Trophoblast cell (in vitro differentiated cells and primary cell): ENCODE results near the gene AGMO.

Experiments
- DNase-seq, 2 donors: peaks; one replicate each; pipeline ENCODE4 v3.0.0-alpha.2; 2016
- H2AFZ ChIP-seq: 2 replicates; pipeline ENCODE4 v1.6.1; 2013; ENCODE audit warnings: low read length, moderate library complexity, mild to moderate bottlenecking; ENCODE audit not compliant: insufficient read depth, poor library complexity
- H2AK5ac ChIP-seq: 2 replicates; pipeline ENCODE4 v1.6.1; 2013; ENCODE audit warnings: mild to moderate bottlenecking, low read length
- H2BK120ac ChIP-seq: 2 replicates; pipeline ENCODE4 v1.6.1; 2013; ENCODE audit warnings: low read length, mild to moderate bottlenecking, moderate library complexity; ENCODE audit not compliant: insufficient read depth, poor library complexity
- H2BK12ac ChIP-seq: 2 replicates; pipeline ENCODE4 v1.6.1; 2013; ENCODE audit warnings: mild to moderate bottlenecking, low read length, moderate library complexity
- H2BK5ac ChIP-seq: 2 replicates; pipeline ENCODE4 v1.6.1; 2013; ENCODE audit warnings: low read length, low read depth, moderate library complexity, mild to moderate bottlenecking; ENCODE audit not compliant: poor library complexity
- H3K14ac ChIP-seq: 2 replicates; pipeline ENCODE4 v1.6.1; 2013; ENCODE audit warnings: mild to moderate bottlenecking, low read length
- H3K18ac ChIP-seq: 2 replicates; pipeline ENCODE4 v1.6.1; 2013; ENCODE audit warnings: mild to moderate bottlenecking, low read length
- H3K23ac ChIP-seq: 2 replicates; pipeline ENCODE4 v1.6.1; 2013; ENCODE audit warnings: low read length
- H3K27ac ChIP-seq: 2 replicates; pipeline ENCODE4 v1.5.1; 2013; ENCODE audit warnings: low read depth, mild to moderate bottlenecking, inconsistent platforms, low read length, moderate library complexity
- H3K27me3 ChIP-seq: 2 replicates; pipeline ENCODE4 v1.6.1; 2013; ENCODE audit warnings: inconsistent platforms, mild to moderate bottlenecking, low read length, moderate library complexity; ENCODE audit not compliant: insufficient read depth
- H3K36me3 ChIP-seq, 2 experiments: 1 replicate in 1 of 2; 2 replicates in 1 of 2; pipeline ENCODE4 v1.6.1; 2013; ENCODE audit warnings: low read length in 2 of 2, mild to moderate bottlenecking in 2 of 2, moderate library complexity in 1 of 2; ENCODE audit not compliant: insufficient read depth in 2 of 2, control insufficient read depth in 1 of 2
- H3K4ac ChIP-seq: 2 replicates; pipeline ENCODE4 v1.6.1; 2013; ENCODE audit warnings: low read depth, mild to moderate bottlenecking, low read length, moderate library complexity
- H3K4me1 ChIP-seq, 2 experiments: 1 replicate in 1 of 2; 2 replicates in 1 of 2; pipeline ENCODE4 v1.6.1; 2013; ENCODE audit warnings: low read length in 2 of 2, mild to moderate bottlenecking in 2 of 2, moderate library complexity in 1 of 2; ENCODE audit not compliant: insufficient read depth in 2 of 2, control insufficient read depth in 1 of 2
- H3K4me2 ChIP-seq: 2 replicates; pipeline ENCODE4 v1.6.1; 2013; ENCODE audit warnings: inconsistent platforms, mild to moderate bottlenecking, low read length, moderate library complexity
- H3K4me3 ChIP-seq: 2 replicates; pipeline ENCODE4 v1.5.1; 2013; ENCODE audit warnings: mild to moderate bottlenecking, low read depth, low read length, inconsistent platforms
- H3K79me1 ChIP-seq: one replicate; pipeline ENCODE4 v1.6.1; 2013; ENCODE audit warnings: low read length
- H3K79me2 ChIP-seq: 2 replicates; pipeline ENCODE4 v1.6.1; 2013; ENCODE audit warnings: low read length, mild to moderate bottlenecking; ENCODE audit not compliant: control insufficient read depth, insufficient read depth, poor library complexity
- H3K9ac ChIP-seq: 2 replicates; pipeline ENCODE4 v1.6.1; 2013; ENCODE audit warnings: mild to moderate bottlenecking, low read length
- H3K9me3 ChIP-seq: 2 replicates; pipeline ENCODE4 v1.6.1; 2013; ENCODE audit warnings: low read depth, mild to moderate bottlenecking, control low read depth, inconsistent platforms, low read length; ENCODE audit not compliant: insufficient read depth
- H4K12ac ChIP-seq: 2 replicates; pipeline ENCODE4 v1.6.1; 2013; ENCODE audit warnings: low read depth, mild to moderate bottlenecking, low read length, moderate library complexity
- H4K8ac ChIP-seq: 2 replicates; pipeline ENCODE4 v1.6.1; 2013; ENCODE audit warnings: low read depth, mild to moderate bottlenecking, low read length, moderate library complexity
- H4K91ac ChIP-seq: one replicate; pipeline ENCODE4 v1.6.1; 2013; ENCODE audit warnings: low read depth, mild to moderate bottlenecking, low read length, moderate library complexity
- WGBS: extraction: QIAGEN DNeasy Blood & Tissue Kit; methylation state at CpG from one replicate; pipeline ENCODE4 v1.1.7; 2013; ENCODE audit warnings: missing lambda C conversion rate; ENCODE audit not compliant: insufficient read length, insufficient coverage; ENCODE audit errors: extremely low coverage; 5-methylcytosine and 5-hydroxymethylcytosine counted together

The AGMO gene

DNA sequence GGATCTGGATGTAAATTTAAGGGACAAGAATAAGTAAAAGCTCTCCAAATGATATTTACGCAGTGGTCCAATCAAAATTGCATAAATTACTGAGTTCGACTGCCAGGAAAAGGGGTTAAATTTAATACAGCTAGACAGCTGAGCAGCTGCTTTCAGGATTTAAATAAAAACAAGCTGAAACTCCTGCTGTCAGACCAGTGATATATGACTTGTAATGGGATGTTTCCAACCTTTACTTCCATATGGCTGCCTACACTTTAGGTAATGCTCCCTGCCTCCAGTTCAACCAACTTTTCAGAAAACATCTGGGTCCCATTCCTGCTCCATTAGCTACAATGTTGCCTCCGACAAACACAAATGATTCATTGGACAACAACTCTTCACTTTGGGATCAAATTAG, 333.0 kb downstream of the AGMO start:
- H3K4ac ChIP-seq: no peak overlapping the region
- H3K4me2 ChIP-seq: no peak overlapping the region
- no peak overlapping the region for H3K4me3 ChIP-seq
- no CpG with 5 or more reads among the region's 3 CpGs for WGBS
- no peak overlapping the region for H2AK5ac ChIP-seq
- H3K36me3 ChIP-seq: no peaks in the 10 kb centered on the region
- no peak overlapping the region for H4K91ac ChIP-seq
- no peak overlapping the region for H4K8ac ChIP-seq
- DNase-seq: no peak
- no peak overlapping the region for H3K9ac ChIP-seq
- no peaks in the 10 kb centered on the region for H3K4me1 ChIP-seq
- no peak overlapping the region for H3K18ac ChIP-seq
- no peak overlapping the region for H3K14ac ChIP-seq
- no peak overlapping the region for H3K23ac ChIP-seq
- H2BK5ac ChIP-seq: no peak overlapping the region
- no peaks in the 10 kb centered on the region for H3K79me1 ChIP-seq
- no peak overlapping the region for H3K27ac ChIP-seq
- no peak overlapping the region for H2BK12ac ChIP-seq
- H3K79me2 ChIP-seq: no peaks in the 10 kb centered on the region
- no peaks in the 10 kb centered on the region for H3K9me3 ChIP-seq
- no peaks in the 10 kb centered on the region for H3K27me3 ChIP-seq
- no peak overlapping the region for H4K12ac ChIP-seq
- H2AFZ ChIP-seq: no peak overlapping the region
- no peak overlapping the region for H2BK120ac ChIP-seq

DNA sequence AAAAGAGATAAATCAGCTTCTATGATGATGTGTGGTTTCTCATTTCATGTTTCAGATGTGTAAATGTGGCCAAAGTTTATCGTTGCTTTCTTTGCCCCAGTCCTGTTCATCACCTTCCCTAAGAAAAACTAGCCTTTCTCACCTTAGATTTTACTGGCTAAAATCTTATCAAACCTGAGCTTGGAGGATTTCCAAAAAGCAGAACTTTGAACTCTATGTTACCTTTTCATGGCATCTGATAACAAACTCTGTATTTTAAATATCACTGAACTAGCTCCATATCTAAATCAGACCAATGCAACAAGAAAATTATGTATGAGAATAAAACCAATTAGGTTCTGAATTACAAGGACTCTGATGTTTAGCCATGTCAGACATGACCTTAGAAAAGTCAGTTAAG, 335.8 kb downstream of the AGMO start:
- Histone ChIP-seq H3K79me1 (no peaks in the 10 kb centered on the region), H4K91ac (no peak overlapping the region)

DNA sequence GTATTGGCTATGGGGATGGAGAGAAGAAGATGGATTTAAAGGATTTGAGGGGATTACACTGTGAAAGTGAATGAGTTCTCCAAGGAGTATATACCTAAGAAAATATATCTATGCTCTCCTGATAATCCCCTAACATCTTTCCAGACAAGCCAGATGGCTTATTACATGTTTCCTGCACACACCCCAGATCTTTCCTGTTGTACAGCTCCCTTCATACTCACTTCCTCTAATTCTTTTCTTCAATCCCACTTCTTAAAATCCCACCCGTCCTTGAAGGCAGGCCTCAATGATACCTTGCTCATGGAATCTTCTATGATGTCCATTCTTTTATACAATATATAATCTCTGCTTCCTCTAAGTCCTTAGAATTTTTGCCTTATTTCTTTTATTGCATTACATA, 342.1 kb downstream of the AGMO start:
- no peak overlapping the region for H3K18ac ChIP-seq
- no peak overlapping the region for H3K4me2 ChIP-seq
- H3K36me3 ChIP-seq: no peaks in the 10 kb centered on the region
- no peak overlapping the region for H3K23ac ChIP-seq
- no peak overlapping the region for H2BK120ac ChIP-seq
- H3K9me3 ChIP-seq: no peaks in the 10 kb centered on the region
- no peak overlapping the region for H3K14ac ChIP-seq
- no peak overlapping the region for H4K91ac ChIP-seq
- H2AFZ ChIP-seq: no peak overlapping the region
- no peaks in the 10 kb centered on the region for H3K79me1 ChIP-seq
- no peak overlapping the region for H2BK5ac ChIP-seq
- no peak overlapping the region for H3K9ac ChIP-seq
- WGBS: 100% methylated on average over 1 of the region's 1 CpG
- no peak overlapping the region for H3K4ac ChIP-seq
- no peak overlapping the region for H2AK5ac ChIP-seq
- no peak for DNase-seq
- H3K79me2 ChIP-seq: no peaks in the 10 kb centered on the region
- H3K27ac ChIP-seq: no peak overlapping the region
- no peak overlapping the region for H3K4me3 ChIP-seq
- no peak overlapping the region for H2BK12ac ChIP-seq
- no peaks in the 10 kb centered on the region for H3K4me1 ChIP-seq
- H3K27me3 ChIP-seq: no peaks in the 10 kb centered on the region
- no peak overlapping the region for H4K8ac ChIP-seq
- no peak overlapping the region for H4K12ac ChIP-seq

More for the DNA sequence above, 335.8 kb downstream of the AGMO start:
- H3K9ac ChIP-seq: no peak overlapping the region
- H2BK5ac ChIP-seq: no peak overlapping the region
- no peak overlapping the region for H2AK5ac ChIP-seq
- no peak overlapping the region for H3K4ac ChIP-seq
- H3K14ac ChIP-seq: no peak overlapping the region
- no peaks in the 10 kb centered on the region for H3K36me3 ChIP-seq
- H3K4me2 ChIP-seq: no peak overlapping the region
- H4K8ac ChIP-seq: no peak overlapping the region
- H3K27ac ChIP-seq: no peak overlapping the region
- H3K79me2 ChIP-seq: no peaks in the 10 kb centered on the region
- H2BK12ac ChIP-seq: no peak overlapping the region
- no CpG with 5 or more reads among the region's 1 CpG for WGBS
- no peaks in the 10 kb centered on the region for H3K4me1 ChIP-seq
- no peak overlapping the region for H3K4me3 ChIP-seq
- DNase-seq: no peak
- no peak overlapping the region for H3K23ac ChIP-seq
- no peaks in the 10 kb centered on the region for H3K9me3 ChIP-seq
- H4K12ac ChIP-seq: no peak overlapping the region
- H3K18ac ChIP-seq: no peak overlapping the region
- no peak overlapping the region for H2AFZ ChIP-seq
- no peaks in the 10 kb centered on the region for H3K27me3 ChIP-seq
- H2BK120ac ChIP-seq: no peak overlapping the region

DNA sequence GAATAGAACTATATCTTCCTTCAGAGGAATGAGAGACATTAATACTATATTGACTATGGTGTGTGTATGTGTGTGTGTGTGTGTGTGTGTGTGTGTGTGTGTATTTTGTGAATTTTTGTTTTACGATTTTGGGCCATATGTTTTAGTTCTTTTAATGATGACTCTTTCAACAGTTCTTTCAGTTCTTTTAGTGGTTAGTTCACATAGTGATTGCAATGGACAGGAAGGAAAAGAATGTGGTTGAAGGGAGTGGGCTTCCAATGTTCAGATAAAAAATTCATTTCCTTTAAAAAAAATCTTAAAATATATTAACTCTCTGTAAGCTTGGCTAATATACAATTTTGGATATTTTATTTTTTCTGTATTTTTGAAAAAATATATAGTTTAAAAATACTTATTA, 343.6 kb downstream of the AGMO start:
- Histone ChIP-seq H3K18ac (no peak overlapping the region), H3K27ac (no peak overlapping the region), H4K91ac (no peak overlapping the region), H3K79me2 (no peaks in the 10 kb centered on the region), H3K9me3 (no peaks in the 10 kb centered on the region), H2BK120ac (no peak overlapping the region), H3K23ac (no peak overlapping the region), H3K4me3 (no peak overlapping the region), H3K4me2 (no peak overlapping the region), H2AFZ (no peak overlapping the region), H2BK5ac (no peak overlapping the region), H3K4me1 (no peaks in the 10 kb centered on the region), H3K14ac (no peak overlapping the region), H3K9ac (no peak overlapping the region), H3K27me3 (no peaks in the 10 kb centered on the region), H2BK12ac (no peak overlapping the region), H2AK5ac (no peak overlapping the region), H4K8ac (no peak overlapping the region), H4K12ac (no peak overlapping the region), H3K79me1 (no peaks in the 10 kb centered on the region), H3K4ac (no peak overlapping the region), H3K36me3 (no peaks in the 10 kb centered on the region)
- no CpG with 5 or more reads among the region's 1 CpG for WGBS
- DNase-seq: no peak
